ENCODE data around the gene ZBTB7C. TPM values are rescaled to one million over a fixed set of nuclear protein-coding genes. Genes with fewer than 3 reads are reported as not detected.

The ZBTB7C gene
- total and polyA plus RNA-seq, 2 of the 8 experiments (the other 6 are each of a cell fraction or from before 2014, with no cell fraction given): 0.15 to 0.45 TPM

- ChIA-PET POLR2A (ENCODE audit: partially characterized antibody) (interaction anchor here (0.7 to 1.1 kb wide), 4 partner anchors 16 to 228 kb away, joined by 3 read pairs; no protein-coding TSS in a partner anchor), CTCF (ENCODE audit: partially characterized antibody) (interaction anchor here (0.5 to 2.3 kb wide), 10 partner anchors 9 to 228 kb away, joined by 3 to 10 read pairs (median 4); no protein-coding TSS in a partner anchor)
- Histone ChIP-seq H3K9me3 (ENCODE audit: insufficient read depth in 2 of 2, low read depth in 1 of 2, low read length in 1 of 2) (no peaks in the 10 kb centered on the region), H2BK12ac (ENCODE audit: low read depth, low read length) (no peak overlapping the region), H3K9ac (replicated peaks in 1 of 4; ENCODE audit: extremely low read depth in 1 of 4, low read depth in 3 of 4, low read length in 3 of 4) (no peak overlapping the region), H3K36me3 (ENCODE audit: control insufficient read depth in 2 of 4, insufficient read depth in 4 of 4, low read length in 3 of 4) (no peaks in the 10 kb centered on the region), H2BK120ac (replicated peaks; ENCODE audit: low read depth, low read length) (no peak overlapping the region), H4K8ac (ENCODE audit: extremely low read depth, insufficient read depth, low read length) (no peak overlapping the region), H3K27ac (ENCODE audit: low read depth, low read length) (no peak overlapping the region), H2AK5ac (ENCODE audit: low read depth, low read length) (peak overlapping the region; percentile 39; the same call in 1 of the 2 replicates), H2AFZ (ENCODE audit: low read length) (no peak overlapping the region), H3K79me2 (ENCODE audit: control insufficient read depth in 1 of 2, insufficient read depth in 2 of 2, low read length in 2 of 2) (no peaks in the 10 kb centered on the region), H3K23me2 (ENCODE audit: low read depth, low read length) (peaks cover 5% of the 10 kb centered on the region), H2BK15ac (ENCODE audit: low read length) (0 out of 2 replicates have a peak overlapping the region, but pooled peaks have one; percentile 18), H3K14ac (ENCODE audit: insufficient read length) (no peak overlapping the region), H2BK20ac (ENCODE audit: low read length) (no peak overlapping the region), H3K79me1 (ENCODE audit: low read depth, low read length) (no peaks in the 10 kb centered on the region; the same call in 1 of the 2 replicates), H3K4me2 (ENCODE audit: insufficient read depth in 1 of 2, low read depth in 2 of 2, low read length in 2 of 2) (no peak overlapping the region), H3K23ac (ENCODE audit: insufficient read length) (no peak overlapping the region), H3K4ac (replicated peaks; ENCODE audit: insufficient read length, low read depth, low read length) (no peak overlapping the region), H3K18ac (ENCODE audit: extremely low read depth, low read length) (no peak overlapping the region), H4K91ac (replicated peaks; ENCODE audit: insufficient read length, low read length) (no peak overlapping the region), H4K5ac (ENCODE audit: insufficient read length, low read depth, low read length) (no peak overlapping the region), H4K20me1 (replicated peaks in 1 of 2; ENCODE audit: control insufficient read depth in 1 of 2, insufficient read depth in 2 of 2, low read length in 2 of 2) (no peaks in the 10 kb centered on the region), H3K4me1 (replicated peaks in 1 of 4; ENCODE audit: control insufficient read depth in 3 of 4, insufficient read depth in 4 of 4, low read length in 3 of 4) (peaks cover 0 to 13% (median 5%) of the 10 kb centered on the region in 4 experiments; a peak in 5 of 7 replicates), H3K4me3 (ENCODE audit: extremely low read depth in 1 of 4, insufficient read depth in 2 of 4, low read depth in 3 of 4, low read length in 4 of 4) (no peak overlapping the region), H3K27me3 (replicated peaks in 1 of 4; ENCODE audit: control insufficient read depth in 3 of 4, extremely low read depth in 1 of 4, insufficient read depth in 3 of 4, low read length in 3 of 4) (peaks cover 0 to 13% (median 9%) of the 10 kb centered on the region in 4 experiments; a peak in 5 of 7 replicates), H3K56ac (replicated peaks; ENCODE audit: insufficient read length, low read depth, low read length) (no peak overlapping the region), H2BK5ac (ENCODE audit: low read depth, low read length) (no peak overlapping the region)
- TF ChIP-seq KDM1A (IDR thresholded peaks at IDR 0.05; ENCODE audit: borderline replicate concordance, low read length) (0 out of 2 replicates have a peak, but pooled peaks have one; percentile 42), RXRA (IDR thresholded peaks at IDR 0.05; ENCODE audit: insufficient read depth, low read depth, low read length) (no peak), USF2 (IDR thresholded peaks at IDR 0.05; ENCODE audit: low read length) (no peak)
- TF ChIP-seq, protein P1, sequence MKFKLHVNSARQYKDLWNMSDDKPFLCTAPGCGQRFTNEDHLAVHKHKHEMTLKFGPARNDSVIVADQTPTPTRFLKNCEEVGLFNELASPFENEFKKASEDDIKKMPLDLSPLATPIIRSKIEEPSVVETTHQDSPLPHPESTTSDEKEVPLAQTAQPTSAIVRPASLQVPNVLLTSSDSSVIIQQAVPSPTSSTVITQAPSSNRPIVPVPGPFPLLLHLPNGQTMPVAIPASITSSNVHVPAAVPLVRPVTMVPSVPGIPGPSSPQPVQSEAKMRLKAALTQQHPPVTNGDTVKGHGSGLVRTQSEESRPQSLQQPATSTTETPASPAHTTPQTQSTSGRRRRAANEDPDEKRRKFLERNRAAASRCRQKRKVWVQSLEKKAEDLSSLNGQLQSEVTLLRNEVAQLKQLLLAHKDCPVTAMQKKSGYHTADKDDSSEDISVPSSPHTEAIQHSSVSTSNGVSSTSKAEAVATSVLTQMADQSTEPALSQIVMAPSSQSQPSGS (IDR thresholded peaks at IDR 0.05; ENCODE audit: low read length): no peak
- FAIRE-seq: no peak
- no peak for DNase-seq (ENCODE audit: low read depth in 1 of 2, low spot score in 2 of 2)
- WGBS, 2 experiments (ENCODE audit: extremely low coverage in 1 of 2, insufficient coverage in 1 of 2, insufficient read length in 1 of 2, insufficient replicate concordance in 2 of 2, low coverage in 1 of 2, low lambda C conversion rate in 2 of 2, missing lambda C conversion rate in 1 of 2): 85% methylated on average over 10 of the region's 10 CpGs; no CpG with 5 or more reads in 1 of the 2 experiments
These were observed 405.5 kb downstream of the ZBTB7C start for GRCh38 chr18:48003426-48004349.
